Vagina (tissue), 2 donors: Measurements from ENCODE around the gene HMX1. TPM values are rescaled to one million over a fixed set of nuclear protein-coding genes. Genes with fewer than 3 reads are reported as not detected.

ENCODE experiments used
- DNase-seq, 2 donors: peaks; one replicate each; pipeline ENCODE4 v3.0.0-alpha.2; 2017; ENCODE audit errors: extremely low spot score in 2 of 2
- H3K27ac ChIP-seq: fragments of 200-600 bp; sonication (generic); one replicate; pipeline ENCODE4 v1.5.1; 2019
- H3K27me3 ChIP-seq: fragments of 200-600 bp; sonication (generic); one replicate; pipeline ENCODE4 v1.5.1; 2019
- H3K36me3 ChIP-seq, 2 donors: fragments of 200-600 bp; sonication (generic); one replicate each; pipeline ENCODE4 v1.5.1; 2017 to 2019
- H3K4me1 ChIP-seq: fragments of 200-600 bp; sonication (generic); one replicate; pipeline ENCODE4 v1.5.1; 2019
- H3K4me3 ChIP-seq, 2 donors: fragments of 200-600 bp; sonication (generic); 1 replicate in 1 of 2; 2 replicates in 1 of 2; pipeline ENCODE4 v1.5.1; 2016 to 2019
- H3K9me3 ChIP-seq: fragments of 200-600 bp; sonication (generic); one replicate; pipeline ENCODE4 v1.5.1; 2019
- CTCF ChIP-seq, 3 experiments: fragments of 450-650 bp in 2 of 3; fragments of 200-600 bp in 1 of 3; sonication (generic) in 1 of 3; IDR thresholded peaks; one replicate each; pipeline ENCODE4 v1.5.1; 2017 to 2019; ENCODE audit warnings: antibody characterized with exemption in 3 of 3, mild to moderate bottlenecking in 2 of 3, moderate library complexity in 2 of 3
- POLR2A ChIP-seq, 2 donors: fragments of 450-650 bp; IDR thresholded peaks; one replicate each; pipeline ENCODE4 v1.6.1; 2017; ENCODE audit warnings: antibody characterized with exemption in 2 of 2, mild to moderate bottlenecking in 2 of 2, moderate library complexity in 2 of 2
- POLR2AphosphoS5 ChIP-seq, 2 donors: sonication (generic); formaldehyde crosslinking; IDR thresholded peaks; one replicate each; pipeline ENCODE4 v1.9.0; 2017; ENCODE audit warnings: antibody characterized with exemption in 2 of 2, mild to moderate bottlenecking in 2 of 2, low read depth in 1 of 2; ENCODE audit not compliant: insufficient read depth in 1 of 2
- intact Hi-C: fragments of 100-400 bp; cut with DNase I; formaldehyde crosslinking; loops from one replicate; pipeline ENCODE4 v1.15.1; 2023
- total RNA-seq: library from RNA; depleted of rRNA; stranded (reverse); fragments of >200 nt; gene quantifications from one replicate; pipeline ENCODE4 v1.2.3, GENCODE V29; 2016

HMX1 gene
- total RNA-seq, 1 donor from 2014 or later: not detected

GRCh38 chr4:8877780-8878040 lies 6.1 kb upstream of the HMX1 start:
- Histone ChIP-seq H3K27ac (no peak overlapping the region), H3K4me1 (no peaks in the 10 kb centered on the region), H3K36me3 (no peaks in the 10 kb centered on the region), H3K27me3 (no peaks in the 10 kb centered on the region), H3K4me3 (no peak overlapping the region), H3K9me3 (no peaks in the 10 kb centered on the region)
- DNase-seq: no peak
- no peak for TF ChIP-seq CTCF (IDR thresholded peaks at IDR 0.05)
- no peak for TF ChIP-seq POLR2A (IDR thresholded peaks at IDR 0.05)
- TF ChIP-seq POLR2AphosphoS5 (IDR thresholded peaks at IDR 0.05; ENCODE audit: insufficient read depth in 1 of 2, low read depth in 1 of 2): no peak
- intact Hi-C loops: loop anchor here (5.0 kb wide), 1 partner anchor 1845 kb away; no protein-coding TSS in a partner anchor

GRCh38 chr4:8876982-8877779 lies 5.5 kb upstream of the HMX1 start:
- H3K4me1 ChIP-seq: peaks cover under 1% of the 10 kb centered on the region
- no peak for DNase-seq
- H3K36me3 ChIP-seq: no peaks in the 10 kb centered on the region
- no peaks in the 10 kb centered on the region for H3K27me3 ChIP-seq
- H3K4me3 ChIP-seq: no peak overlapping the region
- intact Hi-C loops: loop anchor here (5.0 kb wide), 1 partner anchor 1845 kb away; no protein-coding TSS in a partner anchor
- H3K27ac ChIP-seq: no peak overlapping the region
- H3K9me3 ChIP-seq: no peaks in the 10 kb centered on the region
- TF ChIP-seq CTCF (IDR thresholded peaks at IDR 0.05) (no peak), POLR2AphosphoS5 (IDR thresholded peaks at IDR 0.05; ENCODE audit: insufficient read depth in 1 of 2, low read depth in 1 of 2) (no peak), POLR2A (IDR thresholded peaks at IDR 0.05) (no peak)

- Histone ChIP-seq H3K36me3 (no peaks in the 10 kb centered on the region), H3K27ac (no peak overlapping the region), H3K9me3 (no peaks in the 10 kb centered on the region), H3K4me3 (no peak overlapping the region), H3K4me1 (peaks cover 7% of the 10 kb centered on the region), H3K27me3 (no peaks in the 10 kb centered on the region)
- TF ChIP-seq POLR2AphosphoS5 (IDR thresholded peaks at IDR 0.05; ENCODE audit: insufficient read depth in 1 of 2, low read depth in 1 of 2): no peak
- no peak for TF ChIP-seq CTCF (IDR thresholded peaks at IDR 0.05)
- no peak for TF ChIP-seq POLR2A (IDR thresholded peaks at IDR 0.05)
- intact Hi-C loops: loop anchor here (5.0 kb wide), 1 partner anchor 1847 kb away; no protein-coding TSS in a partner anchor
- no peak for DNase-seq
Measured at GRCh38 chr4:8874896-8875680, 3.4 kb upstream of the HMX1 start.

GRCh38 chr4:8874003-8874895 lies 2.6 kb upstream of the HMX1 start:
- DNase-seq: no peak
- Histone ChIP-seq H3K36me3 (no peaks in the 10 kb centered on the region), H3K4me1 (peaks cover 7% of the 10 kb centered on the region), H3K9me3 (no peaks in the 10 kb centered on the region), H3K4me3 (no peak overlapping the region), H3K27ac (no peak overlapping the region), H3K27me3 (no peaks in the 10 kb centered on the region)
- intact Hi-C loops: no loop called here
- TF ChIP-seq POLR2AphosphoS5 (IDR thresholded peaks at IDR 0.05; ENCODE audit: insufficient read depth in 1 of 2, low read depth in 1 of 2) (no peak), POLR2A (IDR thresholded peaks at IDR 0.05) (no peak), CTCF (IDR thresholded peaks at IDR 0.05) (no peak)
